Kidney tubule cell (primary cell): ENCODE measurements around the gene DDX11.
"Not testable (repeated sequence)": the region's sequence is repeated elsewhere in the genome, so short reads cannot be mapped to it uniquely, and the experiment has no call there.

Experiments
- DNase-seq: peaks from one replicate; pipeline ENCODE4 v3.0.0-alpha.2; 2018; ENCODE audit warnings: low spot score

The DDX11 gene

DNA sequence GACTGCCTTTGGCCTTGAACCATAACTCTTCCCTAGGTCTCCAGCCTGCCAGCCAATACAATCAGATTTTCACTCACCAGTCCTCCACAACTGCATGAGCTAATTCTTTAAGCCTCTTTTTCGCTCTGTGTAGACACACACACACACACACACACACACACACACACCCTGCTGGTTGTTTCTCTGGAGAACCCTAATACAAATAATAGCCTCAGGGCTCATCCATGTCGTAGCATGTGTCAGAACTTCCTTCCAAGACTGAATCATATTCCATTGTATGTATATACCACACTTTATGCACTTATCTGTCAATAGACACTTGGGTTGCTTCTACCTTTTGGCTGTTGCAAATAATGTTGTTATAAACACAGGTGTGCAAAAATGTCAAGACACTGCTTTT lies 6.0 kb upstream of the DDX11 start:
- DNase-seq = not testable (repeated sequence)

DNA sequence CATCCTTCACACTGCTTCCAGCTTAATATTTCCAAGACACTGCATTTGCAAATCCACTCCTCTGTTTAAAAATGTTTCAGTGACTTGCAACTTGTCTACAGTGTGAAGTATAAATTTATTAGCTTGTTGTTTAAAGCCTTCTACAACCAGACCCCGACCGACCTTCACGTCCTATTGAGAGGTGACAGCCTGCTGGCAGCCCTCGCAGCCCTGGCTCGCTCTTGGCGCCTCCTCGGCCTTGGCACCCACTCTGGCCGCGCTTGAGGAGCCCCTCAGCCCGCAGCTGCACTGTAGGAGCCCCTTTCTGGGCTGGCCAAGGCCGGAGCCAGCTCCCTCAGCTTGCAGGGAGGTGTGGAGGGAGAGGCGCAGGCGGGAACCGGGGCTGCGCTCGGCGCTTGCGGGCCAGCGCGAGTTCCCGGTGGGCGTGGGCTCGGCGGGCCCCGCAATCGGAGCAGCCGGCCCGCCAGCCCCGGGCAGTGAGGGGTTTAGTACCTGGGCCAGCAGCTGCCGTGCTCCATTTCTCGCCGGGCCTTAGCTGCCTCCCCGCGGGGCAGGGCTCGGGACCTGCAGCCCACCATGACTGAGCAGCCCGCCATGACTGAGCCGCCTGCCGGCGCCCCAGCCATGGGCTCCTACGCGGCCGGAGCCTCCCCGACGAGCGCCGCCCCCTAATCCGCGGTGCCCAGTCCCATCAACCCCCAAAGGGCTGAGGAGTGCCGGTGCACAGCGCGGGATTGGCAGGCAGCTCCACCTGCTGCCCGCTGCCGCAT lies 2.5 kb upstream of the DDX11 start:
- not testable (repeated sequence) for DNase-seq

DNA sequence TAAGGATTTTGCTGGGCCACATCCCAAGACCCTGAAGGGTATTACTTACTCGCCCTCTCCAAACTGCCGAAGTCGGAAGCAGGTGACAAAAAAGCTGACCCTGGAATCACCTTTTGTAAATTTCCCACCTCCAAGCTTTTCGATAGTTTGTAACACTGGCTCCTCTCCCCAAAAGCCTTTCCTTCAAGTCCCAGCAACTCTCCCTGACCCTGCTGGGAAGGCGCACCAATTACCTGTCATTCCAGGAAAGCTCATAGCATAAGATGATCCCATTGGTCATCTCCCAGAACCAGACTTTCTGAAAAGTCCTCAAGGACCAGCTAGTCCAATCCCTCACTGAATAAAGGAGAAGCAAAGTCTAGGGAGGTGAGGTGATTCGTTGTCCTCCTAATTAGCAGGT lies 698 bp upstream of the DDX11 start:
- peak; percentile 13 for DNase-seq

DNA sequence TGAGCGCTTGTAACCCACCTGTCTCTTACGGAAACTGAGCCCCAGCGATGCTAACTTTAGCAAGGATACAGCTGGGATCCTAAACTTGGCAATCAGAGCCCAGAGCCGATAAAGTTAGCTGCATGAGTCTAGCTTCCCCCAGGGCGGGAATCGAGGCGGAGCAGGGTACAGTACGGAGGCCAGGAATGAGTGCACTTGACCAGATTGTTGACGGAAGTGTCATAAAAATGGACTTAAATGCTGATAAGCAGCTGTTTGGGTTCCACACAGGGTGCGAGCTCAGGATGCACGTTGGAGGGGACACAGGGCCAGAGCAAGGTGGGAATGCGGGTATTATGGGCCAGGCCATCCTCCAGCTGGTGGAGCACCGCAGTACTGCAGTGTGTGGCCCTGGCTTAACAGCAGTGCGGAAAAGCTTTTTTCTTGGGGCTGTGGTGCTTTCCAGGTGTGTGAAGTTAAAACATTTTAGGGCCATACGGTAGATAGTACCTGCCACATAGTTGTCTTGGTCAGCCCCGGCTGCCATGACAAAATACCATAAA lies 744 bp downstream of the DDX11 start:
- DNase-seq = not testable (repeated sequence)

DNA sequence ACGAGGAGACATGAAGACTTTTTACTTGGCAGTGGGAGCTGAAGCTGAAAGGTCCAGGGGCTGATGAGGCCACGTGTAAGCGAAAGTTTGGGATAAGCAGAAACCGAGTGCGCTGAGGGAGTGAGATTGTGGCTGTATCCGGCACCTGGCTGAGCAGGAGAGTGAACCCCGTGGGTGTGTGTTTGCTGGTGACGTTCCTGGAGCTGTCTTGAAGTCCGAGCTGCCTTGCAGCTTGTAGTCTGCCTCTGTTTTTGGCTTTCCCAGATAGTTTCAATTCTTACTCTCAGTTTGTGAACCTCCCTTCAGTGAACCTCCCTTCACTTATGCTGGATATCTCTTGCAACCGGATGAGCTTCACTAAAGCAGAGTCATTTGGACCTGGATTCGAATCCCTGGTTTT lies 2.5 kb downstream of the DDX11 start:
- DNase-seq = not testable (repeated sequence)

DNA sequence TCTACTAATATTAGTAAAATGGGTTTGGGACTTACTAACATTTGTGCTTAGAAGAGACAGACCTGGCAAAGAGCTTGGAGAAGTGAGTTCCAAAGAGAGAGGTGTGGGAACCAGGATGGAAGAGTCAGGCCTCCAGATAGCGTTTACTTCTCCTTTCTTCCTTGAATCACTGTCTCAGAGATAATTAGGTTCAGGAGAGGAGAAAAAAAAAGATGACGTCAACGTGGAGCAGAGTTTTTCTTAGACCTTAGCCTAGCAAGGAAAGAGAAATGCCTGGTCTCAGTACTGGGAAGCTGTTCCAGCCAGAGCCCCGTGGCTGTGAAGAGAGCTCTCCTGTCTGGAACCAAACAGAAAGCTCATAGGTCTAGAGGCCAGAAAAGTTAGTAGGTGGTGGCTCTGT lies 3.4 kb downstream of the DDX11 start:
- DNase-seq = not testable (repeated sequence)

DNA sequence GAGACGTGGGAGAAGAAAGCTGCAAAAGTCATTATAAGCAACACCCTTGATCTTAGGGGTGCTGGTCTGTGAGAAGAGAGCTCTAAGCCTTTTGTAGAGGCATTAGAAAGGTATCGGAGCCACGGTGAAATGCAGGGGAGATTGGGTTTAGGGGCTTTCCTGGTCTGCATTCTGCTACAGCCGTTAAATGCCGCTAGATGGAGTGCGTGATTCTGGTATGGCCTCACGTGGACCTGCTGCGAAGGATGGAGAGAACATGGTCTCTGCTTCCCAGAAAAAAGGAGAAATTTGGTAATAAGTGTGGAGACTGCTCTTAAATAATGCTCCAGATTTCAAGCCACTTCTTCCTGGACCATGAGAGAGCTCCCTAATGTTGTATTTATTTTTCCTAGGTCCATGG lies 4.3 kb downstream of the DDX11 start:
- DNase-seq = not testable (repeated sequence)

DNA sequence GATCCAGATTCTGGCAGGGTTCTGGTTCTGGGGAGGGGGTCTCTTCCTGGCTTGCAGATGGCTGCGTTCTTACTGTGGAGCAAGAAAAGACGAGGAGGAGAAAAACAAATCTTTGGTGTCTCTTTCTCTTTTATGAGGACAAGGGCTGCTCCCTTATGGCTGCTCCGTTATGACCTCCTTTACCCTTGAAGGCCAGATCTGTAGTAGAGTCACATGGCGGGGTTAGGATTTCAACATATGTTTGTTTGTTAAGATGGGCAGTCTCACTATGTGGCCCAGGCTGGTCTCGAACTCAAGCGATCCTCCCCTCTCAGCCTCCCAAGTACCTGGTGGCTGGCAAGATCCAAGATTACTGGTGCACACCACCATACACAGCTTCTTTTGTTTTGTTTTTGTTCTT lies 5.8 kb downstream of the DDX11 start:
- not testable (repeated sequence) for DNase-seq

DNA sequence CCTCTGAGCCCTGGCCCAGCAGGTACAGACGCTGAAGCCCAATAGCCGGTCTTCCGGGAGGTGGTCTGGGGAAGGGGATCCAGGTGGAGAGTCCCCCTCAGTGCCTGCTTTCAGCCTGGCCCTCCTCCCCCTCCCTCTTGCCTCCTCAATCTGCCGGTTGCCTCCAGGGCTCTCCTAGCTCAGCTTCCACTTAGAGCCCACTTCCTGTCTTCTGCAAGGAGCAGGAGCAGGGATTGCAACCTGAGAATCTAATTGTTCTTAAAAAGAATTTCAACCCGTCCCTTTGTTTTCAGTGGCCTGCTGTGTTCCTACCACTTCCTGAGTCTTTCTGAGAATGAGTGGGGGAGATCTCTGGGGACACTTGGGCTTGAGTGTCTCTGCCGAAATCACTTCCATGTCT lies 6.6 kb downstream of the DDX11 start:
- not testable (repeated sequence) for DNase-seq

DNA sequence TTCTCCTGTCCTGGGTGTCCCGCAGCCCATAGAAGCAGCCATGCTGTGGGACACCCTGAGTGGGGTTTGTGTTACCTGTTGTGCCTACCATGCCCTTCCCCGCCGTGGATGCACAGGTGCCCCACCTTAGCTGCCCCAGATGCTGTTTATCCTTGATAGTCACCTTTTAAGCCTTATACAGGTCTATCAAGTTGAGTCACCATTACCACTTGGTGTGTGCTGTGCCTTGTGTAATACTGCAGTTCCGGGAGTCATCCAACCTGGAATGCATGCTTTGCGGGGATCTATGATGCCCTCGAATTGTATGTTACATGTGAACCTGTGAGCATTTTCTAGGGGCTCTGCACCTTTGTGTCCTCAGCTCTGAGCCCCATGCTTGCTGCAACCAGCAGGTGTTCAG lies 7.6 kb downstream of the DDX11 start:
- not testable (repeated sequence) for DNase-seq

DNA sequence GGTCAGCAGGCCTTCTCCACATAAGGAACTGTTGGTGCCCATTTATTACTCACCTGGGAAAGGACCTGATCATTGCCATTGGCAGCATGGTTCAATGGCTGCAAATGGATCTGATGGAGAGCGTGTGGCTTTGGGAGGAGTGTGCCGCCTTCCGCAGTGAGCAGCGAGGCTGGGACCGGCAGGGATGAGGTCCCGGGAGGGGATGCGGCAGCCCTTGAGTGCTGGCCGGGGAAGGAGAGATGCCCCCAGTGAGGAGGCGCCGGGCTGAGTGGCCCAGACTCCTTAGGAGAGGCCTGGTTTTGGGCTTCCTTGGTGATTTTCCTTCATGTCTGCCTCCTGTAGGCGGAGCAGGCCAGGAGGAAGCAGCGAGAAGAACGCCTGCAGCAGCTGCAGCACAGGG lies 10.6 kb downstream of the DDX11 start:
- not testable (repeated sequence) for DNase-seq

DNA sequence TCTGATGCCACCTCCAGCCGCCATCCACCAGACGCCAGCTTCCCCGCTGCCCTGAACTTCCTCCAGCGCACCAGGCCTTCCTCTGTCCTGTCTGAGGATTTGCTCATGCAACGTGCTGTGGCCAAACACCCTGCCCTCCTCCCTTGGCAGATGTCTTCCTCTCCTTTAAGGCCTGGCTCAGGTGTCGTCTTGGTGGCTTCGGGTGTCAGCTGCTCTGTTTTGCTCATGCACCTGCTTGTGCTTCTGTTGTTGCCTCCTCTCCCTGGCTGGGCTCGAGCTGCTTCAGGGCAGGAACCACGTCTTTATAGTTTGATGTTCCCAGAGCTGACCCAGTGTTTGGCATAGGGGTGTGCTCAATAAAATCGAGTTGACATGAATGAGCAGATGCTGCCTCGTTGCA lies 12.4 kb downstream of the DDX11 start:
- not testable (repeated sequence) for DNase-seq

DNA sequence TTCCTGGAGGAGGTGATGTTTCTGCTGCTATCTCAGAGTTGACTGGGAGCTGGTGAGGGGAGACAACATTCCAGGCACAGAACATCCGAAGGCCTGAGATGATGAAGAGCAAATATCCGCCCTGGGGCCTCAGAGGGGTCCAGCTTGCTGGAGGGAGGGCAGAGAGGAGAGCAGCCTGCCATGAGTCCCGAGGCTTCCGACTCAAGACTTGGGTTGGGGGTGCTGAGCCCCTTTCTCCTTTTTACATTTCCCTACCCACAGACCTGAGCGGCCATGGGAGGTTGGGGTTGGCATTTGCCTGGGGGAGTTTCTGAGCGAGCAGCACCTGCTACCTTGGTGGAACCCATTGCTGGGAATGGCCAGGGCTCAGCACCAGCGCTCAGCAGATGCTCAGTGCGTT lies 13.8 kb downstream of the DDX11 start:
- not testable (repeated sequence) for DNase-seq

DNA sequence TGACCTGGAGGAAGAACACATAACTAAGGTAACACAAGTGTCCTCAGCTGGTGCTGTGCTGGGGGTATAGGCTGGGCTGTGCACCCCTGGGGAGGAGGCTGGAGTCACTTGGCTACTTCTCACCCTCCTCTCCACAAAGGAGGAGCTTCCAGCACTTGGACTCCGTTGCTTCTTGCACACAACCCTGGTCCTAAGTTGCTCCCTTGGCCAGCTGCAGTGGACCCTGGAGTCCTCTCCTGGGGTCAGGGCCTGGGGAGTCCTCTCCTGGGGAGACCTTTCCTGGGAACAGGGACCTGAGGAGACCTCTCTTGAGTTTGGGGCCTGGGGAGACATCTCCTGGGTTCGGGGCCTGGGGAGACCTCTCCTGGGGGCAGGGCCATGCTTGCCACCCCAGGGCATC lies 14.3 kb downstream of the DDX11 start:
- not testable (repeated sequence) for DNase-seq

DNA sequence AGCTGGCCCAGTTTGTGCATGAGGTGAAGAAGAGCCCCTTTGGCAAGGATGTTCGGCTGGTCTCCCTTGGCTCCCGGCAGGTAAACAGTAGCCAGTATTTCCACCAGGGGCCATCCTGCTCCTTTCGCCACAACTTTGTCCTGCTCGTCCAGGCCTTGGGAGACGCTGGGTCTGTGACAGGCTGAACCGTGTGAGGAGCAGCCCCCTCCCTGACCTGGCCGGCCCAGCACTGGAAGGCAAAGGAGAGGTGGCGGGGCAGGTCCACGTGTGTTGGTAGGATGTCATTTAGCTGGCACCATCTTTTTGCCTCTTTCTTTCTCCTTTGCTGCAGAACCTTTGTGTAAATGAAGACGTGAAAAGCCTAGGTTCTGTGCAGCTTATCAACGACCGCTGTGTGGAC lies 15.4 kb downstream of the DDX11 start:
- DNase-seq = no peak

DNA sequence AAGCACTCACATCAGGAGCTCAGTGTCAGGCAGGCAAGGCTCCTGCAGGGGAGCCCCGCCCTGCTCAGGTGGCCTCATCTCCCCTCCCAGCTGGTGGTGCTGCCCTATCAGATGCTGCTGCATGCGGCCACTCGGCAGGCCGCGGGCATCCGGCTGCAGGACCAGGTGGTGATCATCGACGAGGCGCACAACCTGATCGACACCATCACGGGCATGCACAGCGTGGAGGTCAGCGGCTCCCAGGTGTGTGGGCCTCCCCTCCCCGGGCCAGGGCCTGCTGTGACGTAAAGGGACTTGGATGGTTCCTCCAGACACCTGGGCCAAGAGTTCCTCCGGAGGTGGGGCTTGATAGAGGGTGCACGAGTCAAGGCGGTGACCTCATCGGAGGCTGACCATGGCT lies 18.0 kb downstream of the DDX11 start:
- DNase-seq = not testable (repeated sequence)

DNA sequence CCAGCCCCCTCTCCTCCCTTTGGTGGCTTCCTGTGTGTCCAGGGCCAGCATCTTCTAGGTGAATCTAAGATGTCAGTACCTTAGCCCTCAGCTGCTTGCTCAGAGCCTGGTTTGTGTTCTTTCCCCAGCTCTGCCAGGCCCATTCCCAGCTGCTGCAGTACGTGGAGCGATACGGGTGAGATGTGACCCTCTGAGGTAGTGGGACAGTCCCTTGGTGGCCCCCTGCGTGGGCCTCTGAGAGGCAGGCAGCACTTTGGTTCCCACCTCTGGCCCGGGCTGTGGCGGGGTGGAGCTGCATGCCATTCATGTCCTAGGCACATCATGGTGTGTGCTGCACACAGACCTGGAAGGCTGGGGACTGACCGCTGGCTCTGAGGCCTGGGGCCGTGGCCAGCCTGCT lies 19.1 kb downstream of the DDX11 start:
- not testable (repeated sequence) for DNase-seq

DNA sequence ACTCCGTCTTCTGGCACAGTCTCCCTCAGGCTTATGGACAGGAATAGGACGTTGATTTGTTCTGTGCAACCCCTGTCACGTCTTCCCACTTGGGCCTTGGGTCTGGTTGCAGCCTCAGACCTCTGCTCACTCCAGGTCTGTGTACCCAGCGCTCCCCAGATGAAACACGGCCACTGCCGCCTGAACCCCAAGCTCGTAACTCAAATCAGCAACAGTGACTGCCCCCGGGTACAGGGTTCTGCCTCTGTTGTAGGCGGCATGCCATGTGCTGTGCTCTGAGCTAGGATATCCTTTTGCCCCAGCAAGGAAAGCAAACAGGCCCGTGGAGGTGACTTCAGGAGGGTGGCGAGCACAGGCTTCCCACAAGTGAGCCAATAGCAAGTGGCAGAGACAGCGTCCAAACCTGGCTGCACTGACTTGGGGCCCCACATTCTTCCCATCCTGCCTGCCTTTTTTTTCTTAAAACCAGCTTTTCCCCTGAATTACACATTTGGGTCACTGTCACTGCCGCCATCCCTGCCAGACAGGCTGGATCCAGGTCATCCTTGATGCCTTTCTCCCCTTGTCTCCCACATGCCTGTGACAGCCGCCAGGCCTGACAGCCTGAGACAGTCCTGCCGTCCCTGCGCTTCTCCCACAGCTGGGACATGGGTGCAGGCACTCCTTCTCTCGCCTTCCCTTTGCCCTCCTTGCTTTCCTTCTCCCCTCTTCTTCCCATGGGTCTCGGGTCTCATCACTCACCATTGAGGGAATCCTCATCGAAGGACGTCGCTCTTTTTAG lies 21.6 kb downstream of the DDX11 start:
- DNase-seq = not testable (repeated sequence)

DNA sequence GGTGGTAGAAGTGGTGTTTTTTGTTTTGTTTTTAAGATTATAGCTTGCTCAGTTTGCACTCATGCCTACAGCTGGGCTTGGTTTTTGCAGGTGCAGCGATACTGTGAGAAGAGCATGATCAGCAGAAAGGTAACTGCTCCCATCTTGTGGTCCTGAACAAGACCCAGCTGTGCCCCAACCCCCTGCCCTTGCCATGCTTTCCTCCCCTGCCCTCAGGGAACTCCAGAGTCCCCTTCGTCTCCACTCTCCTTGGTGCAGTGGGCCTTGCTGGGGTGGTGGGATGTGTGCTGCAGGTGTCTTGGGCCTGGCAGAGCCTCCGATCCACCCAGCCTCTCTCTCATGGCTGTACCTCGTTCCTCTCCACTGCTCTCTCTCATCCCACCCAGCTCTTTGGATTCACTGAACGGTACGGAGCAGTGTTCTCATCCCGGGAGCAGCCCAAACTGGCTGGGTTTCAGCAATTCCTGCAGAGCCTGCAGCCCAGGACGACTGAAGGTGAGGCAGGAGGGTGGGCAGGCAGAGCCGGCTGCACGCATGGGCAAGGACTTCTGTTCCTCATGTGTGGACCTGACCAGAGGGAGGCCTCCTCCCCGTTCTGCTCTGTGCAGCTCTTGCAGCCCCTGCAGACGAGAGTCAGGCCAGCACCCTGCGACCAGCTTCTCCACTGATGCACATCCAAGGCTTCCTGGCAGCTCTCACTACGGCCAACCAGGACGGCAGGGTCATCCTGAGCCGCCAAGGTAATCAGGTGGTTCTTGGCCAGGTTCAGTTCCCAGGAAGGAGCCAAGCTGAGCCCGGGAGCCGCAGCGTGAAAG lies 22.8 kb downstream of the DDX11 start:
- not testable (repeated sequence) for DNase-seq

DNA sequence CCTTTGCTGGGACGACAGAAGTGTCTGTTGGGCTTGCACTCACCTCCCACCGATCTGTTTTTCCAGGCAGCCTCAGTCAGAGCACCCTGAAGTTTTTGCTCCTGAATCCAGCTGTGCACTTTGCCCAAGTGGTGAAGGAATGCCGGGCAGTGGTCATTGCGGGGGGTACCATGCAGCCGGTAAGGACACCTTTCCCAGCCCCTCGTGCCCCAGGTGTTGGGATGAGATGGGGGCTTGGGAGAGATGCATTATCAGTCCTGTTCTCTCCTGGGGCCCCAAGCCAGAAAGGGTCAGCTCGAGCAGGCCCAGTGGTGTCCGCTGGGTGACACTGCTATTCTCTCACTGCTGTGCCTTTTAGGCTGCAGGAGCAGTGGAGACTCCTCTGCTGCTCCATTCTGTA lies 24.2 kb downstream of the DDX11 start:
- DNase-seq = not testable (repeated sequence)

DNA sequence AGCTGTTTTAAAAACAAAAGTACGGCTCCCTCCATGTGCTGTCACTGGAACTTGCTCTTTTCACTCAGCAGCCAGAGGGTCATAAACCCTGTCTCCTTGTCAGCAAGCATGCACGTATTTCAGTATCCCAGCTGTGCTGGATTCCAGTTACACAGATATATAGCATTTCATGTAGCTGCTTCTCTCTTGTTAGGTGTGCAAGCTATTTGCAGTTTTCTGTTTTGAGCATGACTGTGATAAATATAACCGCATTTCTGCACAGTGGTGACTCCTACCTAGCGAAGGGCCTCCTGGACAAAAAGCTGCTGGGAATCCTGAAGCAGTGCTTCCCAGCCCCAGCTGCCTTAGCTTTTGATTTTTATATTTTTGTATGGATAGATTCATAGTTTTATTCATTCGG lies 24.7 kb downstream of the DDX11 start:
- DNase-seq = not testable (repeated sequence)

DNA sequence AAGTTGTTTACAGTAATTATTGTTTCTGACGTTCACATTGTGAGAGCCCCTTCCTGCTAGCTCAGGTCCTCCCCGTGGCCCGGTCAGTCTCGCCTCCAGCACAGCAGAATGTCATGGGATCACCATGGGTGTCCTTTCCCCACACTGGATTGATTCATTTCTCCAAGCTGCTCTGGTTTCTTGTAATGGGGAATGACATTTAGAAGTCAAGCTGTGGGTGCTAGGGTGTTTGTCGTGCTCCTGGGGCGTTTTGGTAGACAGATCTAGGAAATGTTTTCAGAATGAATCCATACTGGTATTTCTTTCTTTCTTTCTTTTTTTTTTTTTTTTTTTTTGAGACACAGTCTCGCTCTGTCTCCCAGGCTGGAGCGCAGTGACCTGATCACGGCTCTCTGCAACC lies 25.1 kb downstream of the DDX11 start:
- not testable (repeated sequence) for DNase-seq
